Stimulated activated memory B cell treated with anti-CD40 and anti-IgM and Interleukin-4, amounts not matched to agents 10 μg/mL and 1 μg/mL and 100 μg/mL, for 72 hours (primary cell): Measurements from ENCODE around the gene MYBPC3.
"Not testable (repeated sequence)": the region's sequence is repeated elsewhere in the genome, so short reads cannot be mapped to it uniquely, and the experiment has no call there.

Experiments used
- ATAC-seq: fragments of 150-1000 bp; cut with Tn5 transposase; 2 replicates; pipeline ENCODE4 v1.10.0; 2021
- H3K27ac Mint-ChIP-seq: one replicate; pipeline ENCODE4 v1.8.0; 2022; ENCODE audit warnings: mild to moderate bottlenecking, mixed read lengths
- H3K27me3 Mint-ChIP-seq: one replicate; pipeline ENCODE4 v1.8.0; 2022; ENCODE audit warnings: mixed read lengths
- H3K36me3 Mint-ChIP-seq: one replicate; pipeline ENCODE4 v1.8.0; 2022; ENCODE audit warnings: mixed read lengths
- H3K4me1 Mint-ChIP-seq: one replicate; pipeline ENCODE4 v1.8.0; 2022; ENCODE audit warnings: mixed read lengths
- H3K4me3 Mint-ChIP-seq: one replicate; pipeline ENCODE4 v1.8.0; 2022; ENCODE audit warnings: mild to moderate bottlenecking, moderate library complexity, mixed read lengths
- H3K9me3 Mint-ChIP-seq: one replicate; pipeline ENCODE4 v1.8.0; 2022; ENCODE audit warnings: mixed read lengths

MYBPC3 gene

GRCh38 chr11:47340010-47340409 is 12.5 kb downstream of the MYBPC3 start:
- H3K27ac Mint-ChIP-seq = no peak overlapping the region
- no peaks in the 10 kb centered on the region for H3K9me3 Mint-ChIP-seq
- peaks cover 8% of the 10 kb centered on the region for H3K4me1 Mint-ChIP-seq
- no peak overlapping the region for H3K4me3 Mint-ChIP-seq
- no peaks in the 10 kb centered on the region for H3K27me3 Mint-ChIP-seq
- H3K36me3 Mint-ChIP-seq = no peaks in the 10 kb centered on the region
- no peak for ATAC-seq

GRCh38 chr11:47338396-47339241 is 13.9 kb downstream of the MYBPC3 start:
- H3K27me3 Mint-ChIP-seq = no peaks in the 10 kb centered on the region
- no peaks in the 10 kb centered on the region for H3K36me3 Mint-ChIP-seq
- H3K4me1 Mint-ChIP-seq = peaks cover 8% of the 10 kb centered on the region
- no peak overlapping the region for H3K27ac Mint-ChIP-seq
- H3K9me3 Mint-ChIP-seq = no peaks in the 10 kb centered on the region
- ATAC-seq = no peak
- H3K4me3 Mint-ChIP-seq = no peak overlapping the region

- no peak for ATAC-seq
- no peaks in the 10 kb centered on the region for H3K36me3 Mint-ChIP-seq
Observed at GRCh38 chr11:47337229-47337924, 15.1 kb downstream of the MYBPC3 start.

GRCh38 chr11:47336595-47336994 is 15.9 kb downstream of the MYBPC3 start:
- no peak overlapping the region for H3K4me3 Mint-ChIP-seq
- no peaks in the 10 kb centered on the region for H3K9me3 Mint-ChIP-seq
- H3K27ac Mint-ChIP-seq = no peak overlapping the region
- no peaks in the 10 kb centered on the region for H3K27me3 Mint-ChIP-seq
- no peaks in the 10 kb centered on the region for H3K36me3 Mint-ChIP-seq
- H3K4me1 Mint-ChIP-seq = peaks cover 8% of the 10 kb centered on the region
- no peak for ATAC-seq

More at GRCh38 chr11:47337229-47337924, 15.1 kb downstream of the MYBPC3 start:
- Mint-ChIP-seq H3K4me3 (no peak overlapping the region), H3K9me3 (no peaks in the 10 kb centered on the region), H3K27me3 (no peaks in the 10 kb centered on the region), H3K4me1 (peaks cover 8% of the 10 kb centered on the region), H3K27ac (no peak overlapping the region)

- Mint-ChIP-seq H3K27ac (no peak overlapping the region), H3K4me1 (peaks cover 8% of the 10 kb centered on the region), H3K9me3 (no peaks in the 10 kb centered on the region), H3K36me3 (no peaks in the 10 kb centered on the region), H3K4me3 (no peak overlapping the region), H3K27me3 (no peaks in the 10 kb centered on the region)
- ATAC-seq = no peak
Observed at GRCh38 chr11:47335733-47336132, 16.8 kb downstream of the MYBPC3 start.

GRCh38 chr11:47334699-47335411 is 17.6 kb downstream of the MYBPC3 start:
- H3K27ac Mint-ChIP-seq, H3K27me3 Mint-ChIP-seq, H3K4me1 Mint-ChIP-seq, H3K4me3 Mint-ChIP-seq, H3K9me3 Mint-ChIP-seq, ATAC-seq, H3K36me3 Mint-ChIP-seq: not testable (repeated sequence)

- no peak overlapping the region for H3K27ac Mint-ChIP-seq
- no peak for ATAC-seq
- H3K36me3 Mint-ChIP-seq = peaks cover 8% of the 10 kb centered on the region
- H3K9me3 Mint-ChIP-seq = no peaks in the 10 kb centered on the region
- peaks cover 6% of the 10 kb centered on the region for H3K4me1 Mint-ChIP-seq
- H3K4me3 Mint-ChIP-seq = no peak overlapping the region
- H3K27me3 Mint-ChIP-seq = no peaks in the 10 kb centered on the region
Observed at GRCh38 chr11:47333886-47334443, 18.5 kb downstream of the MYBPC3 start.

GRCh38 chr11:47333526-47333845 is 19.0 kb downstream of the MYBPC3 start:
- H3K9me3 Mint-ChIP-seq = no peaks in the 10 kb centered on the region
- peaks cover 11% of the 10 kb centered on the region for H3K4me1 Mint-ChIP-seq
- no peak for ATAC-seq
- H3K36me3 Mint-ChIP-seq = peaks cover 12% of the 10 kb centered on the region
- no peaks in the 10 kb centered on the region for H3K27me3 Mint-ChIP-seq
- H3K27ac Mint-ChIP-seq = no peak overlapping the region
- no peak overlapping the region for H3K4me3 Mint-ChIP-seq

GRCh38 chr11:47332791-47333525 is 19.5 kb downstream of the MYBPC3 start:
- Mint-ChIP-seq H3K36me3 (peaks cover 18% of the 10 kb centered on the region), H3K4me1 (peaks cover 16% of the 10 kb centered on the region), H3K4me3 (no peak overlapping the region), H3K9me3 (no peaks in the 10 kb centered on the region), H3K27ac (no peak overlapping the region), H3K27me3 (no peaks in the 10 kb centered on the region)
- no peak for ATAC-seq

- no peak overlapping the region for H3K27ac Mint-ChIP-seq
- no peak for ATAC-seq
Observed at GRCh38 chr11:47332303-47332711, 20.2 kb downstream of the MYBPC3 start.

GRCh38 chr11:47331454-47332302 is 20.8 kb downstream of the MYBPC3 start:
- Mint-ChIP-seq H3K27ac (peak overlapping the region; percentile 27), H3K4me3 (no peak overlapping the region), H3K36me3 (peaks cover 30% of the 10 kb centered on the region), H3K9me3 (no peaks in the 10 kb centered on the region), H3K4me1 (peaks cover 27% of the 10 kb centered on the region), H3K27me3 (no peaks in the 10 kb centered on the region)
- ATAC-seq = no peak

More at GRCh38 chr11:47332303-47332711, 20.2 kb downstream of the MYBPC3 start:
- Mint-ChIP-seq H3K27me3 (no peaks in the 10 kb centered on the region), H3K36me3 (peaks cover 24% of the 10 kb centered on the region), H3K4me1 (peaks cover 23% of the 10 kb centered on the region), H3K9me3 (no peaks in the 10 kb centered on the region), H3K4me3 (no peak overlapping the region)

- no peak overlapping the region for H3K4me3 Mint-ChIP-seq
- H3K27me3 Mint-ChIP-seq = no peaks in the 10 kb centered on the region
- H3K4me1 Mint-ChIP-seq = peaks cover 31% of the 10 kb centered on the region
- H3K9me3 Mint-ChIP-seq = no peaks in the 10 kb centered on the region
- peaks cover 43% of the 10 kb centered on the region for H3K36me3 Mint-ChIP-seq
- H3K27ac Mint-ChIP-seq = peak overlapping the region; percentile 79
- no peak for ATAC-seq
Observed at GRCh38 chr11:47329987-47330931, 22.2 kb downstream of the MYBPC3 start.

- no peak for ATAC-seq
- no peaks in the 10 kb centered on the region for H3K27me3 Mint-ChIP-seq
- peak overlapping the region; percentile 79 for H3K27ac Mint-ChIP-seq
- no peak overlapping the region for H3K4me3 Mint-ChIP-seq
- H3K36me3 Mint-ChIP-seq = peaks cover 51% of the 10 kb centered on the region
- H3K9me3 Mint-ChIP-seq = no peaks in the 10 kb centered on the region
- peaks cover 31% of the 10 kb centered on the region for H3K4me1 Mint-ChIP-seq
Observed at GRCh38 chr11:47329431-47329986, 23.0 kb downstream of the MYBPC3 start.
